Nephron (organoid): ENCODE results near the gene PCDH15.

Experiments used
- H3K27ac Mint-ChIP-seq, 3 experiments: 2 replicates each; pipeline ENCODE4 v1.8.0; 2020; ENCODE audit warnings: mixed read lengths in 3 of 3, mild to moderate bottlenecking in 2 of 3, moderate library complexity in 1 of 3
- H3K27me3 Mint-ChIP-seq: 2 replicates; pipeline ENCODE4 v1.8.0; 2021; ENCODE audit warnings: low read depth, mild to moderate bottlenecking, moderate library complexity, mixed read lengths
- H3K36me3 Mint-ChIP-seq: 2 replicates; pipeline ENCODE4 v1.8.0; 2020; ENCODE audit warnings: low read depth, mixed read lengths
- H3K4me1 Mint-ChIP-seq: 2 replicates; pipeline ENCODE4 v1.8.0; 2020; ENCODE audit warnings: mixed read lengths
- H3K4me3 Mint-ChIP-seq, 3 experiments: 2 replicates each; pipeline ENCODE4 v1.8.0; 2020; ENCODE audit warnings: mild to moderate bottlenecking in 3 of 3, mixed read lengths in 3 of 3, moderate library complexity in 2 of 3
- H3K9me3 Mint-ChIP-seq: 2 replicates; pipeline ENCODE4 v1.8.0; 2020; ENCODE audit warnings: mixed read lengths
- CTCF ChIP-seq, 3 experiments: fragments of 200-600 bp; sonication (generic); IDR thresholded peaks; one replicate each; pipeline ENCODE4 v1.5.0; 2021; ENCODE audit warnings: antibody characterized with exemption in 3 of 3; ENCODE audit not compliant: unreplicated experiment in 3 of 3

The PCDH15 gene

GRCh38 chr10:53899463-53900160 lies 901.4 kb downstream of the PCDH15 start:
- Mint-ChIP-seq H3K4me1 (no peaks in the 10 kb centered on the region), H3K36me3 (no peaks in the 10 kb centered on the region), H3K27me3 (no peaks in the 10 kb centered on the region), H3K9me3 (no peaks in the 10 kb centered on the region), H3K27ac (no peak overlapping the region), H3K4me3 (no peak overlapping the region)
- no peak for TF ChIP-seq CTCF (IDR thresholded peaks at IDR 0.05; ENCODE audit: unreplicated experiment in 3 of 3)

- Mint-ChIP-seq H3K27me3 (no peaks in the 10 kb centered on the region), H3K36me3 (no peaks in the 10 kb centered on the region), H3K9me3 (no peaks in the 10 kb centered on the region), H3K4me3 (no peak overlapping the region), H3K4me1 (no peaks in the 10 kb centered on the region), H3K27ac (peak overlapping the region in 1 of 3 experiments; percentile 62)
- TF ChIP-seq CTCF (IDR thresholded peaks at IDR 0.05; ENCODE audit: unreplicated experiment in 3 of 3) = no peak
These were observed 902.5 kb downstream of the PCDH15 start for GRCh38 chr10:53898532-53898931.

GRCh38 chr10:53894145-53894544 lies 906.9 kb downstream of the PCDH15 start:
- Mint-ChIP-seq H3K4me3 (no peak overlapping the region), H3K9me3 (no peaks in the 10 kb centered on the region), H3K27ac (no peak overlapping the region), H3K4me1 (no peaks in the 10 kb centered on the region), H3K36me3 (no peaks in the 10 kb centered on the region), H3K27me3 (no peaks in the 10 kb centered on the region)
- no peak for TF ChIP-seq CTCF (IDR thresholded peaks at IDR 0.05; ENCODE audit: unreplicated experiment in 3 of 3)

- Mint-ChIP-seq H3K27me3 (no peaks in the 10 kb centered on the region), H3K4me3 (no peak overlapping the region), H3K9me3 (no peaks in the 10 kb centered on the region), H3K27ac (no peak overlapping the region), H3K4me1 (no peaks in the 10 kb centered on the region), H3K36me3 (no peaks in the 10 kb centered on the region)
- TF ChIP-seq CTCF (IDR thresholded peaks at IDR 0.05; ENCODE audit: unreplicated experiment in 3 of 3) = no peak
These were observed 908.0 kb downstream of the PCDH15 start for GRCh38 chr10:53893061-53893460.

GRCh38 chr10:53886325-53887300 lies 914.4 kb downstream of the PCDH15 start:
- Mint-ChIP-seq H3K36me3 (no peaks in the 10 kb centered on the region), H3K27ac (no peak overlapping the region), H3K27me3 (no peaks in the 10 kb centered on the region), H3K4me3 (no peak overlapping the region), H3K9me3 (no peaks in the 10 kb centered on the region), H3K4me1 (no peaks in the 10 kb centered on the region)
- no peak for TF ChIP-seq CTCF (IDR thresholded peaks at IDR 0.05; ENCODE audit: unreplicated experiment in 3 of 3)
